ENCODE data around the gene RELB. TPM values are rescaled to one million over a fixed set of nuclear protein-coding genes. Genes with fewer than 3 reads are reported as not detected.
A peak's percentile ranks its signal among the peaks of the same experiment; 100 is the strongest.

Gene RELB, protein sequence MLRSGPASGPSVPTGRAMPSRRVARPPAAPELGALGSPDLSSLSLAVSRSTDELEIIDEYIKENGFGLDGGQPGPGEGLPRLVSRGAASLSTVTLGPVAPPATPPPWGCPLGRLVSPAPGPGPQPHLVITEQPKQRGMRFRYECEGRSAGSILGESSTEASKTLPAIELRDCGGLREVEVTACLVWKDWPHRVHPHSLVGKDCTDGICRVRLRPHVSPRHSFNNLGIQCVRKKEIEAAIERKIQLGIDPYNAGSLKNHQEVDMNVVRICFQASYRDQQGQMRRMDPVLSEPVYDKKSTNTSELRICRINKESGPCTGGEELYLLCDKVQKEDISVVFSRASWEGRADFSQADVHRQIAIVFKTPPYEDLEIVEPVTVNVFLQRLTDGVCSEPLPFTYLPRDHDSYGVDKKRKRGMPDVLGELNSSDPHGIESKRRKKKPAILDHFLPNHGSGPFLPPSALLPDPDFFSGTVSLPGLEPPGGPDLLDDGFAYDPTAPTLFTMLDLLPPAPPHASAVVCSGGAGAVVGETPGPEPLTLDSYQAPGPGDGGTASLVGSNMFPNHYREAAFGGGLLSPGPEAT
- 10 to 100 TPM; 32.6 to 33.5 TPM for total RNA-seq

DNA sequence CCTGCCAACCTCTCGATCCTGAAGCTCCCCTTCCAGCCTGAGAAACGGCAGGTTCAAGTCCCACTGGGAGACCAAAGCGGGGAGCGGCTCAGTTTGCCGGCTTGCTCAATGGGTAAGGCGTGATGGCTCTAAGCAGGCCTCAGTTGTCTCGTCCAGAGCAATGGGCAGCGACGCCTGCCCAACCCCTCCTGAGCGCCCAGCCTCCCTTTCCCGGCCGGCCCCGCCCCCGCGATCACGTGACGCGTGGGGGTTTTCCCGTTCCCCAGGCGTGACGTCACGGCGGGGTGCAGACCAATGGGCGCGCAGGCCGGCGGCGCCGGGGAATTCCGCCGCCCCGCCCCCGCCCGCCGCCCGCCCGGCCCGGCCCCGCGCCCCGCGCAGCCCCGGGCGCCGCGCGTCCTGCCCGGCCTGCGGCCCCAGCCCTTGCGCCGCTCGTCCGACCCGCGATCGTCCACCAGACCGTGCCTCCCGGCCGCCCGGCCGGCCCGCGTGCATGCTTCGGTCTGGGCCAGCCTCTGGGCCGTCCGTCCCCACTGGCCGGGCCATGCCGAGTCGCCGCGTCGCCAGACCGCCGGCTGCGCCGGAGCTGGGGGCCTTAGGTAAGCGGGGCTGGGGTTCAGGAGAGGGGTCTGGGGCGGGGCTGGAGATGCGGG is at the start of gene RELB:
RELB (plus strand) TSS at position 378 of the 653 bp plus-strand sequence; CDS start at position 494, 116 bp downstream.
- peak; percentile 95 for DNase-seq
- H3K9me3 Mint-ChIP-seq, result no peaks in the 10 kb centered on the region
- H3K4me1 Mint-ChIP-seq, result peaks cover 26% of the 10 kb centered on the region
- H3K36me3 Mint-ChIP-seq (ENCODE audit: low read depth), result peaks cover 8% of the 10 kb centered on the region
- peak within 1 kb of the TSS; percentile 99 for H3K27ac Mint-ChIP-seq
- H3K4me3 Mint-ChIP-seq, result peak within 1 kb of the TSS; percentile 95
- ChIA-PET POLR2A (interaction anchor here (0.6 to 2.6 kb wide), 19 partner anchors 12 to 1333 kb away, joined by 3 to 38 read pairs (median 4); partner anchors contain the start of genes BLOC1S3, CLASRP, CLPTM1 and GEMIN7), CTCF (interaction anchor here (1.2 to 1.5 kb wide), 2 partner anchors 12 to 13 kb away, joined by 4 to 5 read pairs; no protein-coding TSS in a partner anchor)
- H3K27me3 Mint-ChIP-seq, result no peaks in the 10 kb centered on the region

DNA sequence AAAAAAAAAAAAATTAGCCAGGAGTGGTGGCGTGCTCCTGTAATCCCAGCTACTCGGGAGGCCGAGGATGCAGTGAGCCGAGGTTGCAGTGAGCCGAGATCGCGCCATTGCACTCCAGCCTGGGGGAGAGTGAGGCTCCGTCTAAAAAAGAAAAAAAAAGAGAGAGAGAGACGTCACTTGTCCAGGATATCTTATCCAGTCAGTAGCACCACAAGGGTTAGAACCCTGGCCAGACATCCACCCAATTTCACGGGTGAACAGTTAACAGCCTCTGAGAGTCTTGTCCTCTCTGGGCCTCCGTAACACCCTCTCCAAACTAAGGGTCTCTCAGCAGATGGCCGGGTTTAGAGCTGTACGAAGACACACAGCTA is 47.0 kb upstream of the RELB start:
- H3K4me3 Mint-ChIP-seq, result peak overlapping the region; percentile 96
- H3K9me3 Mint-ChIP-seq, result no peaks in the 10 kb centered on the region
- H3K4me1 Mint-ChIP-seq, result peaks cover 38% of the 10 kb centered on the region
- DNase-seq, result no peak
- no peaks in the 10 kb centered on the region for H3K27me3 Mint-ChIP-seq
- ChIA-PET CTCF (interaction anchor here (0.5 to 1.8 kb wide), 7 partner anchors 66 to 270 kb away, joined by 3 to 5 read pairs (median 4); partner anchors contain the start of genes BLOC1S3, CLASRP, NECTIN2 and TRAPPC6A), POLR2A (interaction anchor here (0.8 to 2.5 kb wide), 10 partner anchors 17 to 223 kb away, joined by 3 to 21 read pairs (median 3); partner anchors contain the start of genes CLASRP, GEMIN7, PPP1R37 and RELB)
- peaks cover 5% of the 10 kb centered on the region for H3K36me3 Mint-ChIP-seq (ENCODE audit: low read depth)
- H3K27ac Mint-ChIP-seq, result peak overlapping the region; percentile 91

DNA sequence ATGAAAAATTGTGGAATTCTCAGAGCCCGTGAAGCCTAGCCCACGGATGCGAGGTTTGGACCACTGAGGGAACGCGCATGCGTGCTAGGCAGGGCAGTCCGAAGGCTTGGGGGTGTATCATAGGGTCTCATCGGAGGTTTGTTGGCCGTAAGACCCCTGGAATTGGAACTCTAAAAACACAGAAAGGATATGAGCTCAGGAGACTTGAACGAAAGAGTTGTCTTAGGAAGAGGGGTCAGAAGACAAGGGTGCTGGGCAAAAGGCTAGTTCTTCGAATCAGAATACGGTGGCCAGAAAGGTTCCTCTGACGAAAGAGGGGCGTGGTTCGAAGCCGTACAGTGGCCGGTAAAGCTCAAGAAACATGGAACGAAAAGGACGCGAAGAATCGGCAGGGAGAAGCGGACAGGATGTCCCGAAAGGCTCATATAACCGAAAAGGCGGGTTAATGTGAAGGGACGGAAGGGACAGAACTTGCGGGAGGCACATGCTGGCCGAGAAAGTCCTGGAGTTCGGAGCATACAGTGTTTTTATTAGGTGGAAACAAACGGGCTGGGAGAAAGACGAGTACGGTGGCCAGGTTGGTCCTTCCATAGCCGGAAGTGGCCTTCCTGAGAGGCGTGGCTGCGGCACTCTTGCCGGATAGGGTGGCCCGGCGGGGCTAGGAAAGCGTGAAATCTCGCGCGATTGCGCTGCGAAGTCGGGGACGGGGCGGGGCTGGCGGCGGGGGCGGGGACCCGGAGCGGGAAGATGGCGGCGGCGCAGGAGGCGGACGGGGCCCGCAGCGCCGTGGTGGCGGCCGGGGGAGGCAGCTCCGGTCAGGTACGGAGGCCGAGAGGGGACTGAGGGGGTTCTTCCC is 46.4 kb upstream of the RELB start, which contains the start of gene CLPTM1:
CLPTM1 (plus strand) TSS at position 732 of the 856 bp plus-strand sequence; CDS start at position 748, 16 bp downstream.
- Mint-ChIP-seq H3K4me1 (peaks cover 42% of the 10 kb centered on the region), H3K9me3 (no peaks in the 10 kb centered on the region), H3K27ac (peak within 1 kb of the TSS; percentile 91), H3K36me3 (ENCODE audit: low read depth) (peaks cover 5% of the 10 kb centered on the region), H3K4me3 (peak within 1 kb of the TSS; percentile 96), H3K27me3 (no peaks in the 10 kb centered on the region)
- ChIA-PET CTCF (interaction anchor here (0.5 to 1.8 kb wide), 8 partner anchors 66 to 269 kb away, joined by 3 to 5 read pairs (median 4); partner anchors contain the start of genes BLOC1S3, CLASRP, NECTIN2 and TRAPPC6A), POLR2A (interaction anchor here (0.8 to 2.5 kb wide), 14 partner anchors 12 to 223 kb away, joined by 3 to 21 read pairs (median 3); partner anchors contain the start of genes GEMIN7, PPP1R37, RELB and TOMM40)
- DNase-seq, result peak; percentile 96

DNA sequence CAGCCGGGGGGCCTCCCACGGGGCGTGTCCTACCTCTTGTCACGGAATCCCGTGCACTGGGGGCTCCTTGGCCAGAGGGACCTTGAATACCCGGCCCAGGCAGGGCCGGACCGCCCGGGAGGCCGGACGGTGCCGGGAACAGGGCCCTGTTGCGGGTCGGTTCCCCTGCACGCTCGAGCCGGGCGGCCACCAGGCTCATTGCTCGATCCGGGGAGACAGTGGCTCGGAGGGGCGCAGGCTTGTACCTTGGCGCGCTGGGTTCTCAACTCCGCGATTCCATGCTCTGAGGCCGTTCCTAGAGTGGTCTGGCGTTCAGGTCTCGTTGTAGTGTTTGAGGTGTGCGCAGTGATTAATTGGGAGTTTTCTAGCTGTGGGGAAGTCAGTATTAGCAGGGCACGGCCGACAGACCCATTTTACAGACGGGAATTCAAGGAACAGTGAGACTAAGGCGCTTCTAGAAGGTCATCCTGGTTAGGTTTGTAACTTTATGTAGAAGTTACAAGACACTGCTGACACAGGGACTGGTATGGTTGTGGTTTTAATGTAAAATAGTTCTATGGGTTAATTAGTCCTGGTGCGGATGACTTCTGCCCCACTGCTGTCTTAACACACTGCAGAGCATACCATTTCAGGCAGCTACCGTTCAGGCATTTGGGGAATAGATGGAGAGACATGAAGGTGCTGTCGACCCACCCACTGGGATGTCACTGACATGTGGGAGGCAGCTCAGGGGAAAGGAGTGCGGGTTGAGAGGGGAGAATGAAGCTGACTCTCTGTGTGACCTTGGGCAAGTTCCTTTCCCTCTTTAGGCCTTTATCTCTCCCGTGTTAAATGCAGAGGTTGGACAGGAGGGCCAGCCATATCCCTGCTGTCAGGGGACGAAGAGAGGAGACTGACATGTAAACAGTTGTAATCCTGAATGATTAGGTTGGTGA is 45.5 kb upstream of the RELB start:
- peaks cover 46% of the 10 kb centered on the region for H3K4me1 Mint-ChIP-seq
- H3K36me3 Mint-ChIP-seq (ENCODE audit: low read depth), result peaks cover 11% of the 10 kb centered on the region
- peak overlapping the region; percentile 78 for H3K27ac Mint-ChIP-seq
- H3K9me3 Mint-ChIP-seq, result no peaks in the 10 kb centered on the region
- H3K27me3 Mint-ChIP-seq, result no peaks in the 10 kb centered on the region
- no peak for DNase-seq
- ChIA-PET POLR2A (interaction anchor here (0.9 to 2.5 kb wide), 9 partner anchors 11 to 416 kb away, joined by 3 to 21 read pairs (median 4); partner anchors contain the start of genes GEMIN7, PPP1R37, RELB and TOMM40), CTCF (interaction anchor here (1.0 to 1.8 kb wide), 4 partner anchors 83 to 222 kb away, joined by 3 to 5 read pairs (median 4); partner anchors contain the start of genes BLOC1S3, CLASRP, NECTIN2 and TRAPPC6A)
- peak overlapping the region; percentile 96 for H3K4me3 Mint-ChIP-seq

DNA sequence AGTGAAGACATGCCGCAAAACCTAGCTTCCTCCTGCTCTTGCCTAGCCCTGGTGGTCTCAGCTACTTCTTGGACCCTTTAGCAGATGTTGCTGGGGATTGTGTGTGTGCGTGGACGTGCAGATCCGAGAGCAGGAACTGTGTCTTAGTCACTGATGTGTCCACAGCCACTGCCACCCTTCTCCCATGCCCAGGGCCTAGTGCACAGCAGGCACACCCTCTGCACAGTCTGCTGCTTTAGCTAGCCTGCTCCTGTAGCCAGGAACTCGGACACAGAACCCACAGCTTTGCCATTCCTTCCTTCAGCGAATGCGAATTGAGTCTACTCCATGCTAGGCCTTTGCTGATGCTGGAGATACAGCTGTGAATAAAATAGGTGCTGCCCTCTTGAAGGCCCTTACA is 43.7 kb upstream of the RELB start:
- Mint-ChIP-seq H3K36me3 (ENCODE audit: low read depth) (peaks cover 18% of the 10 kb centered on the region), H3K27me3 (no peaks in the 10 kb centered on the region), H3K27ac (no peak overlapping the region), H3K4me1 (peaks cover 44% of the 10 kb centered on the region), H3K9me3 (no peaks in the 10 kb centered on the region), H3K4me3 (no peak overlapping the region)
- POLR2A ChIA-PET, result interaction anchor here (2.1 kb wide), 1 partner anchor 102 kb away, joined by 4 read pairs; no protein-coding TSS in a partner anchor
- no peak for DNase-seq
- CTCF ChIA-PET, result interaction anchor here (1.1 kb wide), 1 partner anchor 9 kb away, joined by 3 read pairs; no protein-coding TSS in a partner anchor

DNA sequence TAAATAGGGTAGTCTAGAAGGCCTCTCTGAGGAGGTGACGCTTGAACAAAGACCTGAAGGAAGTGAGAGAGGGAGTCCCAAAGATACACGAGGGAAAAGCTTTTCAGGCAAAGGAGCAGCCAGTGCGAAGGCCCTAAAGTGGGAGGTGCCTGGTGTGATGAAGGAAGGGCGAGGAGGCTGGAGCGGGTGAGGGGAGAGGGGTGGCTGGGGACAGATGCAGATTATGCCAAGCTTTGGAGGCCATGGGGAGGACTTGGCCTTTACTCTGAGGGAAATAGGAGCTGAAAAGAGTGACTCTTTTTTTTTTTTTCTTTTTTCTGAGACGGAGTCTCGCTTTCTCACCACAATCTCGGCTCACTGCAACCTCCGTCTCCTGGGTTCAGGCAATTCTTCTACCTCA is 43.2 kb upstream of the RELB start:
- no peak overlapping the region for H3K27ac Mint-ChIP-seq
- no peaks in the 10 kb centered on the region for H3K9me3 Mint-ChIP-seq
- peaks cover 20% of the 10 kb centered on the region for H3K36me3 Mint-ChIP-seq (ENCODE audit: low read depth)
- DNase-seq, result no peak
- CTCF ChIA-PET, result interaction anchor here (1.1 kb wide), 1 partner anchor 10 kb away, joined by 3 read pairs; no protein-coding TSS in a partner anchor
- POLR2A ChIA-PET, result interaction anchor here (1.0 kb wide), 1 partner anchor 68 kb away, joined by 3 read pairs; no protein-coding TSS in a partner anchor
- H3K4me3 Mint-ChIP-seq, result no peak overlapping the region
- no peaks in the 10 kb centered on the region for H3K27me3 Mint-ChIP-seq
- H3K4me1 Mint-ChIP-seq, result peaks cover 44% of the 10 kb centered on the region

DNA sequence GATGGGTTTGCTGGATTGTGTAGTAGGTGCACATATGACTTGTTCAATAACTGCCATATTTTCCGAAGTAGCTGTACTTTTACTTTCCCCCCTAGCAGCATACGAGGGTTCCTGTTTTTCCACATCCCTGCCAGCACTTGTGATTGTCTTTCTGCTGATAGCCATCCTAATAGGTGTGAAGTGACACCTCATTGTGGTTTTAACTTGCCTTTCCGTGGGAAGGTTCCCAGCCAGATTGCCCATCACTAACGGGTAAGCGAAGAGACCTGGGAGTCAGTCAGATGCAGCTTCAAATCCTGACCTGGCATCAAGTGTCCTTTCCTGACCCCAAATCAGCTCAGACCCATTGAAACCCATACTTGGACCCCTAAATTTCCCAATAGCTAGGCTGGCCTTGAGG is 41.6 kb upstream of the RELB start:
- Mint-ChIP-seq H3K4me3 (no peak overlapping the region), H3K4me1 (peaks cover 36% of the 10 kb centered on the region), H3K27me3 (no peaks in the 10 kb centered on the region), H3K9me3 (no peaks in the 10 kb centered on the region), H3K36me3 (ENCODE audit: low read depth) (peaks cover 21% of the 10 kb centered on the region), H3K27ac (no peak overlapping the region)
- CTCF ChIA-PET, result interaction anchor here (0.7 to 1.1 kb wide), 2 partner anchors 11 to 56 kb away, joined by 3 read pairs; no protein-coding TSS in a partner anchor
- POLR2A ChIA-PET, result no interaction called here
- DNase-seq, result no peak

DNA sequence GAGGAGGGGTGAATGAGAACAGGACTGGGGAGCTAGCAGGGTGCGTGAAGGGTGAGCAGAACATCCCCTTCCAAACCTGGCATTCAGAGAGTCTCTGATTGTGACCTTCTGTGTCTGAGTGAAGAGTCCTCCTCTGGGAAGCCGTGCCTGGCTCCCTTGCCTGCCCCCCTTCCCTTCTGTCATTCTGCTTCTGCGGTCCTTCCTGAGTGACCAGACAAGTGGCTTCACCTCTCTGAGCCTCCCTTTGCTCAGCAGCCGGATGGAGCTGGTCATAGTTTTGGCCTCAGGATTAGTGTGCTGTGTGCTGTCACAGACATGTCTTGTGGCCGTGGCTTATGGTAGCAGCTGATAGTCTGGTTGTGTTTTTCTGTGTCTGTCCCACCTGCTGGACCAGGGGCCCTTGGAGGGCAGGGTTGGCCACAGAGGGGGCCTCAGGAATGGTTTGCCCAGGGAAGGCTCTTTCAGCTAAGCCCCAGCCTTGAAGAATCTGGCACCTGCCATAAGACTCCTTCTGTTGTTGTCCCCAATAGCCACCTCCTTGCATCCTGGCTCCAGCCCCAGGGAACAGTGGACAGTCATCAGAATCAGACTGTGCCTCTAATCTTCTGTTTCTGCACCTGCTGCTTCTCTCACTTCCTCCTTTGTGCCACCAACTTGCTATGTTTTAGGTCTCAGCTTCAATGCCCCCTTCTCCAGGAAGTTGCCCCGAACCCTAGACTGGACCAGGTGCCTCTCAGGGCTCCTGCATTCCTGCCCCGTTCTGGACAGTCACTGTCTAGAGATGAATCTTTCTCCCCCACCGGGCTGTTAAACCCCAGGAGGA is 40.1 kb upstream of the RELB start:
- ChIA-PET CTCF (interaction anchor here (1.1 kb wide), 1 partner anchor 10 kb away, joined by 3 read pairs; no protein-coding TSS in a partner anchor), POLR2A (no interaction called here)
- Mint-ChIP-seq H3K9me3 (no peaks in the 10 kb centered on the region), H3K27ac (no peak overlapping the region), H3K27me3 (no peaks in the 10 kb centered on the region), H3K4me3 (no peak overlapping the region), H3K4me1 (peaks cover 30% of the 10 kb centered on the region), H3K36me3 (ENCODE audit: low read depth) (peaks cover 22% of the 10 kb centered on the region)
- DNase-seq, result no peak

DNA sequence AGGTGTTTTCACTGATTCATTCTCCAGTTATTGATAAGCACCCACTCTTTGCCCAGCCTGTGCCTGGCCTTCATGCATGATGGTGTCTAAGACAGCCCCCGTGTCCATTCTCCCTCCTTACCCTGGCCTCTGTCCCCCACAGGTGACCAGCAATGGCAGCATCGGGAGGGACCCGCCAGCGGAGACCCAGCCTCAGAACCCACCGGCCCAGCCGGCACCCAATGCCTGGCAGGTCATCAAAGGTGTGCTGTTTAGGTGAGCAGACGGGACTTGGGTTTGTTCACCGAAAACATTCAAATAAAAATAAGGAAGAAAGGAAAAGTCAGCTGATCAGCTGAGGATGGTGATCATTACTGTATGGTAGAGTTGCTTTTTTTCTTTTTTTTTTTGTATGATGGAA is 39.4 kb upstream of the RELB start:
- CTCF ChIA-PET, result interaction anchor here (0.7 kb wide), 1 partner anchor 516 kb away, joined by 3 read pairs; no protein-coding TSS in a partner anchor
- Mint-ChIP-seq H3K27me3 (no peaks in the 10 kb centered on the region), H3K36me3 (ENCODE audit: low read depth) (peaks cover 22% of the 10 kb centered on the region), H3K27ac (no peak overlapping the region), H3K4me1 (peaks cover 23% of the 10 kb centered on the region), H3K9me3 (no peaks in the 10 kb centered on the region), H3K4me3 (no peak overlapping the region)
- DNase-seq, result no peak
- POLR2A ChIA-PET, result no interaction called here

DNA sequence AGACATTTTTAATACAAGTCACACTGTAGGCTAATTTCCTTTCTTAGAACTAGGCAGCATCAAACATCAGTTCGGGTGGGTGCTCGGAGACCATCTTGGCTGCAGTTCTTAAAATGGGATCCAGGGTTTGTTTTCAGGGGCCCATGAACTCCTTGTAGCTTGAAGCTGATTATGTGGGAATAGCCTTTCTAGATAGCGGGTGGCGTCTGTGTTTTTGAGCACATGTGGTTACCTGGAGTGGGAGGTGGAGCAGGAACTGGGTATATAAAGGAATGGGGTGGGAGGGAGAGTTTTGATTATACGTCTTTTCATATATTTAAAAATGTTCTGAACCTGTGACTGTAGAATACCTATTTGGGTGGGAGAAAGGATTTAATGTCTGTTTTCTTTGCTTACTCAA is 33.1 kb upstream of the RELB start:
- Mint-ChIP-seq H3K27me3 (no peaks in the 10 kb centered on the region), H3K9me3 (no peaks in the 10 kb centered on the region), H3K36me3 (ENCODE audit: low read depth) (peaks cover 12% of the 10 kb centered on the region), H3K27ac (no peak overlapping the region), H3K4me1 (peaks cover 2% of the 10 kb centered on the region), H3K4me3 (no peak overlapping the region)
- POLR2A ChIA-PET, result no interaction called here
- no peak for DNase-seq
- CTCF ChIA-PET, result no interaction called here

Data from activated CD4-positive, alpha-beta memory T cell treated with anti-CD3 and anti-CD28 coated beads, Interleukin-2, amount 10 ng/mL, durations not matched to agents 7 days and 5 days (primary cell).